HG03103 (cell line): ENCODE results near the gene FBXL13.
"Not testable (repeated sequence)": the region's sequence is repeated elsewhere in the genome, so short reads cannot be mapped to it uniquely, and the experiment has no call there.

Experiments
- ATAC-seq: cut with Tn5 transposase; IDR thresholded peaks from one replicate; pipeline ENCODE4 v1.9.1; 2021; ENCODE audit warnings: low read depth; ENCODE audit not compliant: unreplicated experiment

The FBXL13 gene

DNA sequence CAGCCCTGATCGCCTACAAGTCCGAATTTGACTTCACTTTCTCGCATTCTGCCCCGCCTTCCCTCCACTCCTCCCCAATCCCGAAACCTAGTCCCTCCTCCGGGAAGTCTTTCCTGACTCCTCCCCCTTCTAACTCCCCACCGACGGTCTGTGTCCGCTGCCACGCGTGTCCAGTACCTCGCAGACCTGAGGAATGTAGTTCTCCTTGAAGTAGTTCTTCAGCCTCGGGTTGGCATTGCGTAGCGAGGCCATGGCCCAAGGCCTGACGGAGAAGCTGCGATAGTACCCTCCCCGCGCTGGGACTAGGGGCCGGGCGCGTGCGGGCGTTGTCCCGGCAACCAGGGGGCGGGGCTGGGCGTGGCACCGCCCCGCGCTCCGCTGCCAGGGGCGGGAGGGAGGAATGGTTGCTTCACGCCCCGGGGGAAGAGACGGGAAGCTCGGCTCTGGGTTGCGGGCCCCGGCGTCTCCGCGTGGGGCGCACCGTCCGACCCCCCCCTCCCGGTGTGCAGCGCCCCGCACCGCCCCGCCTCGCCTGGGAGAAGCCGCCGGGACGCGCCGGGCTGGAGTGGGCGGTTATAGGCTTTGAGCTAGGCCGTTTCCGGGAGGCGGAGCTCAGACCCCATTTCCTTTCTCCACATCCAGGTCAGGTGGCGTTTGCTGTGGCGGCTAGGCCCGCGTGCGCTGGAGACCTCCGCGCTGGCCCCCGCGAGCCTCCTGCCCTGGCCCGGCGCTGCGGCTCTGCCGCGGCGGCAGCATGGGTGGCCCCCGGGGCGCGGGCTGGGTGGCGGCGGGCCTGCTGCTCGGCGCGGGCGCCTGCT is at the start of gene FBXL13, which contains the start of gene ARMC10:
Gene FBXL13 (minus strand): TSS at position 278 of the 818 bp plus-strand sequence.
Gene ARMC10 (plus strand): TSS at position 622 of the 818 bp plus-strand sequence. CDS start 133 bp downstream, at position 755.
- ATAC-seq, result peak; percentile 88

DNA sequence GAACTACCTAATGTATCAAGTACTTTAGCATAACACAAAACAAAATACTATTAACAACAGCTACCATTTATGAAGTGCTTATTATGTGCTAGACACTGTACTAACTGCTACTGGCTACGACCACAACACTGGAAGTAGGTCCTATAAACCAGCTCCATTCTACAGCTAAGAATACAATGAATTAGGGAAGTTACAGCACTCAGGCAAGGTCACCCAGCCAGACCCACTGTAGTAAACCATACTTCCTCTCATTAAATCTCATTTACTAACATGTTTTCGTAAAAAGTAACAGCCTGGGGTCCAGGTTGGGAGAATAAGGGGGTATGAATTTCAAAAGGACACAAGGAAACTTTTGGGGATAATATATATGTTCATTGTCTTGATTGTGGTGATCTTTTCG is 48.9 kb upstream of the FBXL13 start:
- no peak for ATAC-seq

DNA sequence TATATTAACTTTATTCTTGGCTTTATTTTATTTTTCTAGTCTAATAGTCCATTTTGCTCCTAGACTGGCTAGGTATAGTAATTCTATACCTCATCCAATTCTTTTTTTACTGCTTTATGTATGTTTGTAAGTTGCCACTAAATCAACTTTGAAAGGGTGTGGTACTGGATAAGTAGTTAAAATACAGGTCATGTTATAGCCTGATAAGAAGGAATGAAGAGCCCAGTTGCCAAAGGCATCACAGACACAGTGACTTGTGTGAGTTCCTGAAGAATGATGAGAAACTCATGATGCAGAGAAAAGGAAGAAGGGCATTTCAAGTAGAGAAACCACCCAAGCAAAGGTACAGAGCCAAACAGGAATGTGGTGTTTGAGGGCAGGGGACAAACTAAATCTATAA is 47.0 kb upstream of the FBXL13 start:
- no peak for ATAC-seq

GRCh38 chr7:103120362-103120761 is 45.8 kb upstream of the FBXL13 start:
- ATAC-seq, result no peak

DNA sequence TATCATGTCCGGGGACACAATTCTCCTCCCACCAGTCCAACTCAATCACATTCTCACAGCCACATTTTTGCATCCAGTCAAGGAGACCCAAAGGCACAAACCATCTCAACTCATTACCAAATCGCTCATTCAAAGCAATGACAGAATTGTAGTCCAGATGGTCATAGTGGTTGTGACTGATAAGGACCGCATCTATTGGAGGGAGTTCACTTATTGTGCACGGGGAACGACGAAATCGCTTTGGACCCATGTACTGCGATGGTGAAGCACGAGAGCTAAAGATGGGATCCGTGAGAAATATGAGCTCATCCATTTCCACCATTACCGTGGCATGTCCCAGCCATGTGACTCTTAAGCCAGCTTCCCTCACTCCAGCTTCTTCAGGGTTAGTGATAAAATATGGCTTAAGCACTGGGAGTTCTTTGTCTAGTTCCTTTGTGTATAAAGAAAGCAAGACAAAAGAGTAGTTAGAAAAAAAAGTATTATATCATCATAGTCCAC is 45.2 kb upstream of the FBXL13 start:
- no peak for ATAC-seq

GRCh38 chr7:103117465-103117864 is 42.9 kb upstream of the FBXL13 start:
- ATAC-seq, result no peak

GRCh38 chr7:103116991-103117390 is 42.4 kb upstream of the FBXL13 start:
- no peak for ATAC-seq

GRCh38 chr7:103116511-103116910 is 41.9 kb upstream of the FBXL13 start:
- no peak for ATAC-seq

- ATAC-seq, result no peak
Measured at GRCh38 chr7:103115771-103116170, 41.2 kb upstream of the FBXL13 start.

DNA sequence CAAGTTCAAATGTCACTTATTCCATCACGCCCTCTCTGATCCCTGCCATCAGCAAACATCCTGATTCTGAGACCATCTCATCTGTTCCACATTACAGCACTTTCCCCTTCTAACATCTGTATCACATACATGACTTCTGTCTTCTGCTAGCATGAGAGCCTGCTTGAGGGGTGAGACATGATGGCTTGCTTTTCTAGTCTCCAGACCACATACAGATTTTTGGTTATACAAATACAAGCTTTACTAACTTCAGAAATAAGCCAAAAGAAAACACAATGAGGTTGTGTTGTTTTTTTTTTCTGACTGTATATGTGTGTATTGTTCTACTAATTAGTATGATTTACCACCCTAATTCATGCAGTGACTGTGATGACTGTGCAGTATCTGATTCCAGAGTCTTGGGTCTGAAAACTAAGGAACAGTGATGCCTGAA is 40.0 kb upstream of the FBXL13 start:
- no peak for ATAC-seq

DNA sequence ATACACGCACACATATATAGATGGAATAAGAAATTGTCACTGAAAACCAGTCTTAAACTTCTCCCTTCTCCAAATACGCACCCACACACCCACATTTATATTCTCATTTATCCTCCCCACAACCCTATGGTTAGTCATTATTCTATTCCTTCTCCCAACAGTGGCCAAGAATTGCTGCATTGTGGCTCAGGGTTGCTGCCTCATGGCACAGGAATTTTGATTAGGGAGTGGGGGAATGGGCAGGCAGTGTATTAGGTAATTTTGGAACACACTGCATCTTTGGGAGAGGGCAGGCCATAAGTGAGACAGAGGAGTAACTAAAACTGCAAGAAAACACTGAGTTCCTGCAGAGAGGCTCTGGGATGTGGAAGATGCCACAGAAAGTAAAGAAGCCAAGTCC is 38.6 kb upstream of the FBXL13 start:
- no peak for ATAC-seq

GRCh38 chr7:103106703-103107070 is 32.1 kb upstream of the FBXL13 start:
- ATAC-seq, result not testable (repeated sequence)

DNA sequence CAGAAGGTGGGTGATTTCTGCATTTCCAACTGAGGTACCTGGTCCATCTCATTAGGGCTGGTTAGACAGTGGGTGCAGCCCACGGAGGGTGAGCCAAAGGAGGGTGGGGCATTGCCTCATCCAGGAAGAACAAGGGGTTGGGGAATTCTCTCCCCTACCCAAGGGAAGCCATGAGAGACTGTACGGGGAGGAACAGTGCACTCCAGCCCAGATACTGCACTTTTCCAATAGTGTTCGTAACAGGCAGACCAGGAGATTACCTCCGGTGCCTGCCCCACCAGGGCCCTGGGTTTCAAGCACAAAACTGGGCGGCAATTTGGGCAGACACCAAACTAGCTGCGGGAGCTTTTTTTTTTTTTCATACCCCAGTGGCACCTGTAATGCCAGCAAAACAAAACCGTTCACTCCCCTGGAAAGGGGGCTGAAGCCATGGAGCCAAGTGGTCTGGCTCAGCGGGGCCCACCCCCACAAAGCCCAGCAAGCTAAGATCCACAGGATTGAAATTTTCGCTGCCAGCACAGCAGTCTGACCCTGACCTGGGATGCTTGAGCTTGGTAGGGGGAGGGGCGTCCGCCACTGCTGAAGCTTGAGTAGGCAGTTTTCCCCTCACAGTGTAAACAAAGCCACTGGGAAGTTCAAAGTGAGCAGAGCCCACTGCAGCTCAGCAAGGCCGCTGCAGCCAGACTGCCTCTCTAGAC is 31.6 kb upstream of the FBXL13 start:
- ATAC-seq, result no peak

- ATAC-seq, result no peak
Measured at GRCh38 chr7:103101543-103101942, 26.9 kb upstream of the FBXL13 start.

- ATAC-seq, result no peak
Measured at GRCh38 chr7:103100348-103100747, 25.8 kb upstream of the FBXL13 start.

DNA sequence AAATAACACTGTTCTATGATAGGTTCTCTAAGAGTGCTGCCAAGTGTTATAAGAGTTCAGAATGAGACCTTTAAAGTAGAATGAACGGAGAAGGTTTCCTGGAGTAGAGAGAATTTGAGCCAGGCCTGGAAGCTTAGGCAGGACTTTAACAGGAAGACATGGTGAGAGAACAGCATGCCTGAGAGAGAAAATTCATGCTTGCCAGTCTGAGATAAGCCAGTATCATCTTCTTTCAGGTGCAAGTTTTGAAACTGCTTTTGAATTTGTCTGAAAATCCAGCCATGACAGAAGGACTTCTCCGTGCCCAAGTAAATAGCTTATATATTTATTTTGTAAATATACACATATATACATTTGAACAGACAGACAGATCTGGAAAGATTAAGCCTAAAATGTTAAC is 22.4 kb upstream of the FBXL13 start:
- ATAC-seq, result no peak

GRCh38 chr7:103095558-103095957 is 21.0 kb upstream of the FBXL13 start:
- not testable (repeated sequence) for ATAC-seq

DNA sequence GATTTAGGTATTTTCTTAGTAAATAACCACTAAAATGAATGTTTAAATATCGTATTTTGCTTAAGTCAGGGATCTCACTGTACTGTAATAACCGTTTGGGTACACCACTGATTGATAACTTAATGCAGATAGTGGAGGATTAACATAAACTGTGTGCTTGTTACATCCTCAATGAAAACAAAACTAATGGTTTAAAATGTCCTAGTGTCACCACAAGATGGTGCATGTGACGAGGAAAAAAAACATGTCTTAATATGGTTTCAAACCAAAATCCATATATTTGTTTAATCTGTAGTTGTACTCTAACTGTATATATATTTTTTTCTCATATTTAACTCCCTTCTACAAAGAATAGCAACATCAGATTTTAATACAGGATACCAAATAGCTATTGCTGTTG is 19.5 kb upstream of the FBXL13 start:
- no peak for ATAC-seq

GRCh38 chr7:103093429-103093828 is 18.8 kb upstream of the FBXL13 start:
- ATAC-seq, result no peak

- ATAC-seq, result not testable (repeated sequence)
Measured at GRCh38 chr7:103092321-103092720, 17.7 kb upstream of the FBXL13 start.

GRCh38 chr7:103083210-103083609 is 8.6 kb upstream of the FBXL13 start:
- no peak for ATAC-seq

DNA sequence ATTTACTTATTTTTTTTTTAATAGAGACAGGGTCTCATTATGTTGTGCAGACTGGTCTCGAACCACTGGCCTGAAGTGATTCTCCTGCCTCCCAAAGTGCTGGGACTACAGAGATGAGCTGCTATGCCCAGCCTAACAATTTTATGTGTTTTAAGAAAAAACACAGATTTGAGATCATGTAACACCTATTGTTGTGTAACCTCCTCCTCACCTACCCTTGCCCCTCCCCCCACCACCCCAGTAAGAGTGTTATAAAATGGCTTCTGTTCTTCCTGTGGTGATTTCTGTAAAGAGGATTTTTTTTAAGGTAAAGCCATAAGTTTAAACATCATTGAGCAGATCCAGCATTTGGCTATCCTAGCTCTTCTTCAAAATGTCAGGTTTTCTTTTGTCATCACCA is 7.9 kb upstream of the FBXL13 start:
- ATAC-seq, result no peak
